Measurements from ENCODE around the gene GXYLT2.
A peak's percentile ranks its signal among the peaks of the same experiment; 100 is the strongest.
"Not testable (repeated sequence)": the region's sequence is repeated elsewhere in the genome, so short reads cannot be mapped to it uniquely, and the experiment has no call there.

The GXYLT2 gene

GRCh38 chr3:72977060-72977808, 89.4 kb downstream of the GXYLT2 start:
- no peak for DNase-seq

- no peak for DNase-seq
These were observed 94.9 kb downstream of the GXYLT2 start for GRCh38 chr3:72982609-72983366.

GRCh38 chr3:72985576-72985975, 97.7 kb downstream of the GXYLT2 start:
- no peak for DNase-seq

DNA sequence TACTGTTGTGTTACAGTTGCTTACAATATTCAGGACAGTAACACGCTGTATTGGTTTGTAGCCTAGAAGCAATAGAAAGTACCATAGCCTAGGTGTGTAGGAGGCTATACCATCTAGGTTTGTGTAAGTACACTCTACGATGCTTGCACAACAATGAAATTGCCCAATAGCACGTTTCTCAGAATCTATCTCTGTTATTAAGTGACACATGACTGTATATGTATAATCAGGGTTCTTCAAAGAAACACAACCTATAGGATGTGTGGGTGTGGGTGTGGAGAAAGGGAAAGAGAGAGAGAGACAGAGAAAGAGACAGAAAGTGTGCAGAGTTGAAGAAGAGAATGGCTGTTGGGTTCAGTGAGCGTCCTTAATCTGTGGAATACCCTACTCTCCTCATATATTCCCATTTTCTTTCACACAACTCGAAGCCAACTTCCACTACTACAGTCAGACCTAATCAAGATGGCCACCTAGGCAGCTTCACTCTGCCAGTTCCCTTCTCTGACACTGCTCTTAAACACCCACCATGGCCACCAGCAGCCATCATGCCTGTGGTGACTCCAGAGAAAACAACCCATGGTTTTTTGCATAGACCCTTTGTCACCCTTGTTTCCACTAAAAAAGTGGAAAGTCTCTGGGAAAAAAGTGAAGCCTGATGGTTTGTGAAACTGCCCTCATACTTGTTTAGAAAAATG, 103.0 kb downstream of the GXYLT2 start:
- DNase-seq, result no peak

- no peak for DNase-seq
These were observed 103.7 kb downstream of the GXYLT2 start for GRCh38 chr3:72991522-72991921.

- no peak for DNase-seq
These were observed 105.5 kb downstream of the GXYLT2 start for GRCh38 chr3:72993391-72993790.

GRCh38 chr3:72995337-72995736, 107.5 kb downstream of the GXYLT2 start:
- DNase-seq, result no peak

DNA sequence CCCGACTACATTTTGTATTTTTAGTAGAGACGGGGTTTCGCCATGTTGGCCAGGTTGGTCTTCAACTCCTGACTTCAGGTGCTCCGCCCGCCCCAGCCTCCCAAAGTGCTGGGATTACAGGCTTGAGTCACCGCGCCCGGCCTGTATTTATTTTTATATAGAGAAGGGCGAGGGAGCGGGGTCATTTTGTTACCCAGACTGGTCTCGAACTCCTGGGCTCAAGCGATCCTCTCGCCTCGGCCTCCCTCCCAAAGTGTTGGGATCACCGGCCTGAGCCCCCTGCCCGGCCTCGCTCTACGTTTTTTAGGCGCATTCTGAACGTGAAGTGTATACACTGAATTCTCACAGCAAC, 108.3 kb downstream of the GXYLT2 start:
- no peak for DNase-seq

DNA sequence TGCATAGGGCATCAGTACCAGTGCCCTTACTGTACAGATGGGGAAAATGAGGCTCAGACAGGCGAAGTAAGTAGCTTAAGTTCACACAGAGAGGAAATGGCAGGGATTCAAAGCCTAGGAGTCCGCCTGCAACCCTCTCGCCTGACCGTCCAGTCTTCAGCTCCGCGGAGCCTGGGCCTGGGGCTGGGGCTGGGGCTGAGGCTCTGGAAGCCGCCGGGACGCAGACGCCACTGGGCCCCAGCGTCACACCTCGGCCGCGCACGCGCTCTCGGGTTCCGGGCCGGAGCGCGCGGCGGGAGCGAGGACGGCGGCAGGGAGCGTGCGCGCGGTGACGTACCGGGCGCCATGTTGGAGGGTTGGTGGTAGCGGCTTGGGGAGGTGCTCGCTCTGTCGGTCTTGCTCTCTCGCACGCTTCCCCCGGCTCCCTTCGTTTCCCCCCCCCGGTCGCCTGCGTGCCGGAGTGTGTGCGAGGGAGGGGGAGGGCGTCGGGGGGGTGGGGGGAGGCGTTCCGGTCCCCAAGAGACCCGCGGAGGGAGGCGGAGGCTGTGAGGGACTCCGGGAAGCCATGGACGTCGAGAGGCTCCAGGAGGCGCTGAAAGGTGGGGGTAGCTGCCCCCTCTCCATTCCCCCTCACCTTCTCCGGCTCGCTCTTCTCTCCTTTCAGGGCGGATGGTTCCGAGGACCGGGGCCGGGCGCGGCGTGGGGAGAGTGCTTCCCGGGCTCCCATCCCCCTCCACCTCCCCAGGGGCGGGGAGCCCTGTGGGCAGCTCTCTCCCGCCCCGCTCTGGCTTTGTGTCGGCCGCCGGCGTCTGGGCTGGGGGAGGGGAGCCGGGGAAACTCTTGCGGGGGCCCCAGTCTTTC, 108.9 kb downstream of the GXYLT2 start, which contains the start of gene PPP4R2:
PPP4R2 (plus strand) TSS at position 339 of the 861 bp plus-strand sequence; CDS start at position 566, 227 bp downstream.
- peak; percentile 75 for DNase-seq

- DNase-seq, result peak; percentile 21
These were observed 109.6 kb downstream of the GXYLT2 start for GRCh38 chr3:72997421-72997961.

DNA sequence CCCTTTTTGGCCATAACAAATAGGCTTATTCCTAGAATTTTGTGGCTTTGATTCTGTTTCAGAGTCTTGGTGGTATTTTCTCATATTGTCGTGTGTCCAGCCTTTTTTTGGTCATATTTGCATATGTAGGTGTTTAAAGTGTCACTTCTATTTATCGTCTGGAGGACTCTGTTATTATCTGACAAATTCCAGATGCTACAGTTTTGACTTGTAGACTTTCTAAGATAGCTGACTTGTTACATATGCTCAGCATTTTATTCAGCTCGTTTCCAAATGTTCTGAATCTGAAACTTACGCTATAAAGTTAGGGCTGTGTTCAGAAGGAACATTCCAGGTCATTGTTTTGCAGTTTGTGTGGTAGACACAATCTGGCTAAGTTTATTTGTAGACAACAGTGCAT, 110.6 kb downstream of the GXYLT2 start:
- no peak for DNase-seq

- DNase-seq, result no peak
These were observed 112.1 kb downstream of the GXYLT2 start for GRCh38 chr3:72999951-73000350.

DNA sequence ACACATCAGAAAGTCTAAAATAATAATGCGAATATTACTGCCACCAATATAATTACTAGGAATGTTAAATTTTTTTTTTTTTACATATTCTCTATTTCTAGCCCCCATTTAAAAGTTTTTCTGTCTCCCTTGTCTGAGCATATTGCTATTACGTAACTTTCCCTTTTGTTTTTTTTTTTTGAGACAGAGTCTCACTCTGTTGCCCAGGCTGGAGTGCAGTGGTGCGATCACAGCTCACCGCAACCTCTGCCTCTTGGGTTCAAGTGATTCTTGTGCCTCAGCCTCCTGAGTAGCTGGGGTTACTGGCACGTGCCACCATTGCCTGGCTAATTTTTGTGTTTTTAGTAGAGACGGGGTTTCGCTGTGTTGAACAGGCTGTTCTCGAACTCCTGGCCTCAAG, 115.2 kb downstream of the GXYLT2 start:
- DNase-seq, result not testable (repeated sequence)

DNA sequence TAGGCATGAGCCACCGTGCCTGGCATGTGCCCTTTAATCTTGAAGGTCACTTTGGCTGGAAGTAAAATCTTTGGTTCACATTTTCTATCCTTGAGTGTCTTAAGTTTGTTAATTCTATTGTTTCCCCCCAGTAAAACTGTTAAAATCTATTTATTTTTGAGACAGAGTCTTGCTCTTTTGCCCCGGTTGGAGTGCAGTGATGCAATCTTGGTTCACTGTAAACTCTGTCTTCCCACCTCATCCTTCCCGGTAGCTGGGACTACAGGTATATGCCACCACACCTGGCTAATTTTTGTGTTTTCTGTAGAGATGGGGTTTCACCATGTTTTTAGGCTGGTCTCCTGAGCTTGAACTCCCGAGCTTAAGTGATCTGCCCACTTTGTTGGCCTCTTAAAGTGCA, 116.5 kb downstream of the GXYLT2 start:
- DNase-seq, result no peak

DNA sequence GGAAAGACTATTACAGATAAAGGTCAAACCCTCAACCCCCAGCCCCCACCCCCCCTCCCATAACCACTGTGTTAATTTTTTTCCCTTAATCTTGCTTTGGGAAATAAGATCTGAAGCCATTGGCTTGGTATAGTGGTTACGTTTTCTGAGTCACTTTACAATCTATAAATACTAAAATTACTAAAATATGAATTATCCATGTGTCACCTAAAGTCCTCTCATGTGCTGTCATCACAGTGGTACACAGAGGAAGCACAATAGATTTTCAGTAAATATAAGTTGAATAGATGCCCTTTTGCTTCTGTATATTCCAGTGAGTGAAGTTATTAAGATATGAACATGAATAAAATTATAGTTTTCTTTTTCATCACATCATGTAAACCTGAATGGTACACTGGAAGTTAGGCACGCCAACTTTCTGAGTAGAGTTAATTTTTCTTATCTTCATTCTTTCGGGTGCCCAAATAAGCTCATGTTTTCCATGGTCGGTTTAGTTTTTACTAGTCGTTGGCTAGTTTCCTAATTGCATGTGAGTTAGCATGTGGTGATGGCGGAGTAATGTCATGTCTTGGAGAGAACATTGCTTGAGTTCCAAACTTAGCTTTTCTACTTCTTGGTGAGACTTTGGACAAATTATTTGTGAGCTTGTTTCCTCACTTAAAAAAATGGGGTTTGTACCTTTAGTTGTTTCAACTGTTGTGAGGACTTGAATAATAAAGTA, 120.3 kb downstream of the GXYLT2 start:
- no peak for DNase-seq

DNA sequence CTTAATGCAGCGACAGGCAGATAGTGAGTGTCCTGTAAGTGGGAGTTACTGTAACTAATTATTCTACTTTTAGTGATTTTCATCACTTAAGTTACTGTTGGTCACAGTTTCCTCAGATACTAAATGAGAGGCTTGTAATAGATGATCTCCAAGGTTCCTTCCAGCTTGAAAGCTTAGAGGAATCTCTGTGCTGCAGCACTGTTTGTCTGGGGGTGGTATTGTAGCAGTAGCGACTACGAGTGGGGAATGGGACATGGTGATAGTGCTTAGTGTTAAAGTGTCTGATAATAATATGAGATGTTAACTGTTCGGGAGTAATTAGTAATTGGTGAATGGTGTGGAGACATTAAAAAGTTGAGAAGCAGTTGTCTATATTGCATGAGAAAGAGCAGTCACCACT, 121.2 kb downstream of the GXYLT2 start:
- DNase-seq, result no peak

DNA sequence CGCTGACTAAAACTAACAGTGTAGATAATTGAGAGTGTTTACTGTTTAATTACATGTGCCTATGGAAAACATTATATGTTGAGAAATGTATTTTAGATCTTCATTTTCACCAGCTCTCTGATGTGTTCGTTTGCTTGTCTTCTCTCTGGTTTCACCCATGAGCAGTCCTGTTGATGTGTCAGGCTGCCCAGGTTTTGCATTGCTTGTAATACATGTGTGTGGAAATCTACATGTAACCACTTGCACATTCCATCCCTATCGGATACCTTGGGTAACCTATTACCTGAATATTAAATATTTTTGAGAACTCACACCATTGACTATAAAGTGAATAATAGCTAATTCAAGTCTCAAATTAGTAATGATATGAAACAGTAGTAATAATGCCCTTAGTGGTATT, 121.9 kb downstream of the GXYLT2 start:
- DNase-seq, result no peak

DNA sequence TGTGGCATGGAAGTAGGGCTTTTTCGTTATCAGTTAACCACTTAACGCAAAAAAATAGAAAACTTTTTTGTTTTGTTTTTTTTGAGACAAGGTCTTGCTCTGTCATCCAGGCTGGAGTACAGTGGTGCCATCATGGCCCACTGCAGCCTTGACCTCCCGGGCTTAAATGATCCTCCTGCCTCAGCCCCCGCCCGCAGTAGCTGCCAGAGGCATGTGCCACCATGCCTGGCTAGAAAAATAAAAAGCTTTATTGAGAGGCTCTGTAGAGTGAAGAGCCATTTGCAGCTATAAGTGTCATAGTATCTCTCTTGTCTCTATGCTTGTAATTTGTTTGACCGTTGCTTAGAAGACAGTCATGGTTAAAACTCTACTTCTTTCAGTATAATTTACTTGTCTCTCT, 122.3 kb downstream of the GXYLT2 start:
- DNase-seq, result no peak

GRCh38 chr3:73018298-73018697, 130.5 kb downstream of the GXYLT2 start:
- no peak for DNase-seq

- DNase-seq, result no peak
These were observed 131.1 kb downstream of the GXYLT2 start for GRCh38 chr3:73018790-73019441.

DNA sequence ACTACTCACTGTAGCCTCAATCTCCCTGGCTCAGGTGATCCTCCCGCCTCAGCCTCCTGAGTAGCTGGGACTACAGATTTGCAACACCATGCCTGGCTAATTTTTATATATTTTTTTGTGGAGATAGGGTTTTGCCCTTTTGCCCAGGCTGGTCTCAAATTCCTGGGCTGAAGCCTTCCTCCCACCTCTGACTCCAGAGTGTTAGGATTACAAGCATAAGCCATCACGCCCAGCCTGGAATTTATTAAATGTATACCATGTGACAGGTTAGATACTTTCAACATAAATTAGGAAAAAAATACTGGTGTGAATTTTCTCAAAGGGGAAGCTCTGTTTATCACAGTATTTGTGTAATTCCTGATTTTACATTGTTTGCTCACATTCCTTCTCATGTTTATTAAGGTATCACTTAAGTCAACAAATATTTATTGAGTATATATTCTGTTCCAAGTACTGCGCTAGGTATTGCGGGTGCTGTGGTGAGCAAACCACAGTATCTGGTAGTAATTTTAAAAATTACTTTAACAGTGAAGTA, 133.5 kb downstream of the GXYLT2 start:
- no peak for DNase-seq
